ENCODE data around the gene PRKN.

PRKN gene

DNA sequence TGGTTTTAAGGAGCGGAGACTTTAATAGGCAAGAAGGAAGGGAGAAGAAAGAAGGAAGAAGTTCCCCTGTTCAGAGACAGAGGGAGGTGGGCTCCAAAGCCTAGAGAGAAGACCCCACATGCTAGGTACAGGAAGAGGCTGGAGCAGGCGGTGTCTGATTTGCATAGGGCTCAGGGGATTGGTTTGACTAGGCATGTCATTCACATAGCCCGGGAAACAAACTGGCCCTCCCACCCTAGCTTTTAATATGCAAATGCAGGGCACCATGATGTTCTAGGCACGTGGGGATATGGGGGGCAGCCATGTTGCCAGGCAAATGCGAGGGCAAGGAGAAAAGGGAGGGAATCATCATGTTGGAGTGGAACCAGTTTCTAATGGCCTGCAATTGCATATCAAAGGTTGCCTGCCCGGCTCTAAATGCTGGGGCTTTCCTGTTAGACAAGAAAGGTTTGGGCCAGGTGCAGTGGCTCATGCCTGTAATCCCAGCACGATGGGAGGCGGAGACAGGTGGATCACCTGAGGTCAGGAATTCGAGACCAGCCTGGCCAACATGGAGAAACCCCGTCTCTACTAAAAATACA lies 1419.4 kb downstream of the PRKN start:
- DNase-seq: no peak

DNA sequence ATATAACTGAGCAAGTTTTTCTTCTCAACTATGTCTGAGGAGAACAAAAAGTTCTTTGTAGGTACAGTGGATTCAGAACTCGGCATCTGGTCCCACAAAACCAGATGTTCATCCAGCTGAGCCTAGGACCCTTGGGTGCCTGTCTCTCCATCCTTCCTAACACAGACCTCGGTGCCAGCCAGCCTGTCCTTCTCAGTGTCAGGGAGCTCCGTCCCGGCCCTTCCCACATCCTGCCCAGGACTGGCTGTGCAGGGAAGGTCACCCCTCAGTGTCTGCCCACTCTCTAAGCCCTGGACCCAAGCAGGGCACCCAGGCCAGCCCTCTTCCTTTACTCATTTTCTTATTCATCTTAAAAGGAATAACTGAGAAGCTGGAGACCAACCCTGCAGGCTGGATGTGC lies 1421.7 kb downstream of the PRKN start:
- DNase-seq: no peak

DNA sequence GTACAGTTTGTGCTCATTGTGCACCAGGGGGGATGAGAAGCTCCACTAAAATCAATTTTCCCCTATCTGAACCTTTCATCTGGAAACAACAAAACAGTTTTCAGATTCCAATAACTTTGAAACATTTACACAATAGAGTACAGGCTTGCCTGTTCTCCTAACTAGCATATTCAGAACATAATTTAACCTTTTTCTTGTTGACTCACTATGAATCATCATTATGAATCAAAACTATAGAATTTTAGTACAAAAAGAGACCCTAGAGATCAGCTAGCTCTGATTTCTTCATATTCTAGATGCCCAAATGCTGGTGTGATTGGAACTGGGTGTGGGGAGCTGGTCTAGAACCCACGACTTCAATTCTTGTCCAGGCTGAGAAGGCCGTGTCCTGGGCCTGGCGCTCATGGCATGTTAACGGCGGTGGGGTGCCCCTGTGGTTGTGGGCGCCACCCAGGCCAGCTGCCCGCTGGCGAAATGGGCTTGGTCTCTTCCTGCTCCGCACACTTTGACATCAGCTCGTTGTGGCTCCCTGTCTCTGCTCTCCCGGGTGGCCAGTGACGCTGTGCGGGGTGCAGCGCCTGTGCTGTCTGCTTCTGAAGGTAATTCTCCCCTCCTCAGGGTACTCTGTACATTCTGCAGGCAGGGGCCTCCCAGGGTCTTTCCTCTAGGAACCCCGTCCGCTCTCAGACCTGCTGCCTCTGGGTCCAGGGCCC lies 1423.8 kb downstream of the PRKN start:
- DNase-seq: no peak

DNA sequence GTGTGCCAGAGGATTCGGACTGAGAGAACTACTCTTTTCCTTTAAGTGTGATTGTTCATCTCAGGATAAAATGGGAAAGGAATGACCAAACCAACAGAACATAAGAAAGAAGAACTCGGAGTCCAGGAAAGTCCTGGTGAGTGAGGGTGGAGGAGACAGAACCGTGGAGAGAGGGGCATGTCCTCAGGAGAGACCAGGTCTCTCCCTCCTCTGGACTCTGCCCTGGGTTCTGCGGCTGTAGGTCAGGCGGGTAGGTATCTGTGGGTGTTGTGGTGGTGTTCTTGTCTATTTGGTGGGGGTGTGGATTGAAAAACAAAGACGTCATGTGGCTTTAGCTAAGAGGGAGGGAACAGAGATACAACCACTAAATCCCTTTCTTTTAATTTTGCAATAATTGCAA lies 1424.6 kb downstream of the PRKN start:
- no peak for DNase-seq

DNA sequence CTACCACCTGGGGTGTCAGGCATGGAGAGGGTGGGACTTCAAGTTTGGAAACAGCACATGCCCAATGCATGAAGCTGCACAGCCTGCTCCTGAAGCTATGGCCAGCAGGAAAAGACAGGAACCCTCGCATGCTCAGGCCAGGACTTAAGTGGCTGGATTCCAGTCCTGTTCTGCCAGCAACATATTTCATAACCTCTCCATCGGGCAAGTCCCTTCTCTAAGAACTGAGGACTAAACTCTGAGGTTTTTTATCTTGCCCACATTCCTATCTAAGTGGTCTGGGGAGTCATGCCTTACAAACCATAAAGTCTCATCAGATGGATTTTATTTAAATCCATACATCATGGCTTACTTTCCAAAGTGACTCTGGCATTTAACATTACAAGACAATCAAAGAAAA lies 1426.2 kb downstream of the PRKN start:
- DNase-seq: no peak

DNA sequence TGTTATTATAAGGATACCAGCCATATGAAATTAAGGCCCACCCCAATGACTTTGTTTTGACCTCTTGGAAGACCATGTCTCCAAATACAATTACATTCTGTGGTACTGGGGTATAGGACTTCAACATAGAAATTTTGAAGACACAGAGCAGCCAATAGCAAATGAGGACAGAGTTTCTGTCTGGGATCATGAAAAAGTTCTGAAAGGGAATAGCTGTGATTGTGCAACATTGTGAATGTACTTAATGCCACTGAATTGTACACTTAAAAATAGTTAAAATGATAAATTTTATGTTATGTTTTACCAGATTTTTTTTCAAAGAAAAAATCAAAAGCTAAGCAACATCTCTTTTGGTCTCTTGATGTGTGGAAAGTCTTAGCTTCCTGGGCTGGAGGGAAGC lies 1426.7 kb downstream of the PRKN start:
- DNase-seq: no peak

DNA sequence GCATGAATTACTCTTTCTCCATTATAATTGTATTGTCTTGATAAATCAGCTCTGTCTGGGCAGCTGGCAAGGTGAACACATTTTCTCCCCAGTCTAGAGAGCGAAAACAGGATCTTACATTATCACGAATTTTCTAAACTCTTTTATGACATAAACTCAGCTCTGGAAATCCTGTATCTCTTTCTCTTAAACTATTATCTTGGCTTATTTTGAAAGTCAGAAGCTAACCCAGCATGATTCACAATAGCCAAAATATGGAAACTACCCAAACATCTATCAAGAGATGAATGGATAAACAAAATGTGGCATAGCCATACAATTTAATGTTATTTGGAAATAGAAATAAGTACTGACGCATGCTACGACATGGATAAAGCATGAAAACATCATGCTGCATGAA lies 1427.8 kb downstream of the PRKN start:
- DNase-seq: no peak

Measured in GF-D8 (cell line).